Urothelium cell line (cell line): Measurements from ENCODE around the gene TTLL1.
A peak's percentile ranks its signal among the peaks of the same experiment; 100 is the strongest.
"Not testable (repeated sequence)": the region's sequence is repeated elsewhere in the genome, so short reads cannot be mapped to it uniquely, and the experiment has no call there.

ENCODE experiments used
- DNase-seq: peaks from one replicate; pipeline ENCODE4 v3.0.0; 2011; ENCODE audit warnings: low spot score, mixed read lengths
- FAIRE-seq: peaks from 2 replicates; lab custom pipeline; 2011; peaks lifted over from hg19 to GRCh38; lab: Jason Lieb, UNC

Gene TTLL1

GRCh38 chr22:43078522-43078921, 10.7 kb downstream of the TTLL1 start:
- no peak for DNase-seq
- no peak for FAIRE-seq

- DNase-seq = no peak
- no peak for FAIRE-seq
Measured at GRCh38 chr22:43077121-43077877, 11.9 kb downstream of the TTLL1 start.

- peak; percentile 85 for DNase-seq
Measured at GRCh38 chr22:43066844-43067385, 22.3 kb downstream of the TTLL1 start.

GRCh38 chr22:43066134-43066533, 23.1 kb downstream of the TTLL1 start:
- DNase-seq (no peak), FAIRE-seq (no peak)

More at GRCh38 chr22:43066844-43067385, 22.3 kb downstream of the TTLL1 start:
- FAIRE-seq = peak; percentile 46

- DNase-seq = peak; percentile 51
- FAIRE-seq = no peak
Measured at GRCh38 chr22:43060183-43060582, 29.0 kb downstream of the TTLL1 start.

- DNase-seq = no peak
- no peak for FAIRE-seq
Measured at GRCh38 chr22:43057641-43058040, 31.6 kb downstream of the TTLL1 start.

GRCh38 chr22:43053176-43053575, 36.0 kb downstream of the TTLL1 start:
- no peak for DNase-seq
- FAIRE-seq = no peak

- FAIRE-seq = no peak
- DNase-seq = no peak
Measured at GRCh38 chr22:43050995-43051394, 38.2 kb downstream of the TTLL1 start.

- no peak for FAIRE-seq
- no peak for DNase-seq
Measured at GRCh38 chr22:43047605-43048004, 41.6 kb downstream of the TTLL1 start.

- FAIRE-seq (peak; percentile 20), DNase-seq (no peak)
Measured at GRCh38 chr22:43044290-43044712, 44.9 kb downstream of the TTLL1 start.

GRCh38 chr22:43042101-43042780, 47.0 kb downstream of the TTLL1 start:
- DNase-seq (no peak), FAIRE-seq (no peak)

- DNase-seq (no peak), FAIRE-seq (peak; percentile 55)
Measured at GRCh38 chr22:43039800-43040199, 49.4 kb downstream of the TTLL1 start.

- FAIRE-seq = no peak
Measured at GRCh38 chr22:43038325-43038724, 50.9 kb downstream of the TTLL1 start.

GRCh38 chr22:43036282-43036829, 52.8 kb downstream of the TTLL1 start:
- no peak for FAIRE-seq
- DNase-seq = no peak

More at GRCh38 chr22:43038325-43038724, 50.9 kb downstream of the TTLL1 start:
- no peak for DNase-seq

GRCh38 chr22:43035250-43035649, 53.9 kb downstream of the TTLL1 start:
- DNase-seq = no peak
- FAIRE-seq = no peak

- no peak for DNase-seq
- FAIRE-seq = no peak
Measured at GRCh38 chr22:43031617-43032016, 57.6 kb downstream of the TTLL1 start.

GRCh38 chr22:43018615-43019014, 70.6 kb downstream of the TTLL1 start:
- DNase-seq (no peak), FAIRE-seq (no peak)

GRCh38 chr22:43017525-43018460, 71.4 kb downstream of the TTLL1 start:
- no peak for DNase-seq
- no peak for FAIRE-seq

GRCh38 chr22:43016150-43016549, 73.0 kb downstream of the TTLL1 start:
- not testable (repeated sequence) for FAIRE-seq

GRCh38 chr22:43015677-43016042, 73.5 kb downstream of the TTLL1 start:
- DNase-seq (no peak), FAIRE-seq (no peak)

More at GRCh38 chr22:43016150-43016549, 73.0 kb downstream of the TTLL1 start:
- not testable (repeated sequence) for DNase-seq
